Type B pancreatic cell (in vitro differentiated cells): ENCODE results near the gene MYO7A. TPM values are rescaled to one million over a fixed set of nuclear protein-coding genes. Genes with fewer than 3 reads are reported as not detected.

Experiments
- DNase-seq: peaks from one replicate; pipeline ENCODE4 v3.0.0; 2021; ENCODE audit warnings: mixed read lengths; ENCODE audit not compliant: unreplicated experiment; ENCODE audit errors: extremely low spot score
- H3K27ac Mint-ChIP-seq: 2 replicates; pipeline ENCODE4 v1.8.0; 2021; ENCODE audit warnings: mild to moderate bottlenecking, mixed read lengths
- H3K27me3 Mint-ChIP-seq: 2 replicates; pipeline ENCODE4 v1.8.0; 2021; ENCODE audit warnings: mixed read lengths
- H3K36me3 Mint-ChIP-seq: 2 replicates; pipeline ENCODE4 v1.8.0; 2021; ENCODE audit warnings: mixed read lengths
- H3K4me1 Mint-ChIP-seq: one replicate; pipeline ENCODE4 v1.8.0; 2021; ENCODE audit warnings: mixed read lengths; ENCODE audit not compliant: unreplicated experiment
- H3K4me3 Mint-ChIP-seq: 2 replicates; pipeline ENCODE4 v1.8.0; 2021; ENCODE audit warnings: mild to moderate bottlenecking, mixed read lengths
- H3K9me3 Mint-ChIP-seq: 2 replicates; pipeline ENCODE4 v1.8.0; 2021; ENCODE audit warnings: mixed read lengths
- total RNA-seq: library from RNA; stranded (reverse); gene quantifications from 2 replicates; pipeline ENCODE4 v1.2.1, GENCODE V29; 2021; ENCODE audit warnings: low replicate concordance
- TF ChIP-seq, protein P1 (sequence below): fragments of 200-600 bp; sonication (generic); conservative IDR thresholded peaks from 2 replicates; pipeline ENCODE4 v1.5.0; 2021; ENCODE audit warnings: antibody characterized with exemption, mild to moderate bottlenecking

Gene MYO7A
- total RNA-seq, 1 donor from 2014 or later, result 2.8 TPM

DNA sequence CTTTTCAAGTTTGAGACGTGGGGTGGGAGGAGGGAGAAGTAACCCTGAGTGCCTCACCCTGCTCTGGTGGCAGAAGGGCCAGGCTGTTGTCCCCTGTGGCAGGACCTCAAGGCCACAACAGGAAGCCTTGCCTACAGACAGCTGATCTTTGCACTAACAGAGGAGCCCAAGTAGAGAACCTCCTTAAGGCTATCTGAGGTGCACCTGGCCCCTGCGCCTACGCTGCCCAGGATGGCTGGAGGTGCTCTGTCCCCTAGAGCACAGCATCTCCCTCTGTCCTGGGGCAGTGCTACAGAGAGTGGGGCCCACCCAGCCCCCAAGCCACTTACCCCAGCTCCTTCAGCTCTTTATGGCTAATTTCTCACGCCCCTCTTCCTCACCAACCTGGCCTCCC lies 27.0 kb downstream of the MYO7A start:
- Mint-ChIP-seq H3K27ac (no peak overlapping the region), H3K9me3 (no peaks in the 10 kb centered on the region), H3K36me3 (no peaks in the 10 kb centered on the region), H3K4me1 (peaks cover 10% of the 10 kb centered on the region), H3K4me3 (no peak overlapping the region), H3K27me3 (peaks cover 9% of the 10 kb centered on the region)
- no peak for DNase-seq
- TF ChIP-seq, protein P1, sequence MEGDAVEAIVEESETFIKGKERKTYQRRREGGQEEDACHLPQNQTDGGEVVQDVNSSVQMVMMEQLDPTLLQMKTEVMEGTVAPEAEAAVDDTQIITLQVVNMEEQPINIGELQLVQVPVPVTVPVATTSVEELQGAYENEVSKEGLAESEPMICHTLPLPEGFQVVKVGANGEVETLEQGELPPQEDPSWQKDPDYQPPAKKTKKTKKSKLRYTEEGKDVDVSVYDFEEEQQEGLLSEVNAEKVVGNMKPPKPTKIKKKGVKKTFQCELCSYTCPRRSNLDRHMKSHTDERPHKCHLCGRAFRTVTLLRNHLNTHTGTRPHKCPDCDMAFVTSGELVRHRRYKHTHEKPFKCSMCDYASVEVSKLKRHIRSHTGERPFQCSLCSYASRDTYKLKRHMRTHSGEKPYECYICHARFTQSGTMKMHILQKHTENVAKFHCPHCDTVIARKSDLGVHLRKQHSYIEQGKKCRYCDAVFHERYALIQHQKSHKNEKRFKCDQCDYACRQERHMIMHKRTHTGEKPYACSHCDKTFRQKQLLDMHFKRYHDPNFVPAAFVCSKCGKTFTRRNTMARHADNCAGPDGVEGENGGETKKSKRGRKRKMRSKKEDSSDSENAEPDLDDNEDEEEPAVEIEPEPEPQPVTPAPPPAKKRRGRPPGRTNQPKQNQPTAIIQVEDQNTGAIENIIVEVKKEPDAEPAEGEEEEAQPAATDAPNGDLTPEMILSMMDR, result no peak

GRCh38 chr11:77155556-77156130 lies 27.6 kb downstream of the MYO7A start:
- H3K9me3 Mint-ChIP-seq, result no peaks in the 10 kb centered on the region
- no peaks in the 10 kb centered on the region for H3K36me3 Mint-ChIP-seq
- H3K4me1 Mint-ChIP-seq, result peaks cover 6% of the 10 kb centered on the region
- no peak for DNase-seq
- peaks cover 9% of the 10 kb centered on the region for H3K27me3 Mint-ChIP-seq
- H3K4me3 Mint-ChIP-seq, result no peak overlapping the region
- H3K27ac Mint-ChIP-seq, result no peak overlapping the region
- TF ChIP-seq, protein P1, result no peak

DNA sequence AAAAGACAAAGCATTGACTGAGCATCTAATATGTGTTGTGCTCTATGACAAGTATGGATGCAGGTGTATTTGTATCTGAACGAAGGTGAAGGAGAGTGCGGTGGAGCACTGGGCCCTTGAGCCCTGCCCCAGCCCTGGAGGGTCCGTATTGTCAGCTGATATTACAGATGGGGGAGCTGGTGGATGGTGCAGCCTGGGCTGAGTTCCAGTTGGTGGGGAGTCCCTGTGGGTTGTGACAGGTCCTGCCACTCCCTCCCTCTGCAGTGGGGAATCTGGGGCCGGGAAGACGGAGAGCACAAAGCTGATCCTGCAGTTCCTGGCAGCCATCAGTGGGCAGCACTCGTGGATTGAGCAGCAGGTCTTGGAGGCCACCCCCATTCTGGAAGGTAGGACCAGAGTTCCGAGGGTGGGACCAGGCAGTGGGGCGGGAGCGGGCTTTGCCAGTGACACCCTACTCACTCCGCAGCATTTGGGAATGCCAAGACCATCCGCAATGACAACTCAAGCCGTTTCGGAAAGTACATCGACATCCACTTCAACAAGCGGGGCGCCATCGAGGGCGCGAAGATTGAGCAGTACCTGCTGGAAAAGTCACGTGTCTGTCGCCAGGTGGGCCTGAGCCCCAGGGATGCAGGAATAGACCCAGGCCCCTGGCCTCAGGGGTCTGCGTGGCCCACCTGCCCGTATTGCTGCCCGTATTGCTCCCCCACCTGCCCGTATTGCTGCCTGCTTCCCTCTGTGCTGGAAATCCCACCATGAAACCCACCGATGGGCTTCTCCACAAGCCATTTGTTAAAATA lies 28.6 kb downstream of the MYO7A start:
- Mint-ChIP-seq H3K9me3 (no peaks in the 10 kb centered on the region), H3K36me3 (no peaks in the 10 kb centered on the region), H3K4me3 (no peak overlapping the region), H3K27ac (no peak overlapping the region), H3K4me1 (peaks cover 6% of the 10 kb centered on the region), H3K27me3 (peaks cover 9% of the 10 kb centered on the region)
- DNase-seq, result no peak
- TF ChIP-seq, protein P1, result no peak

DNA sequence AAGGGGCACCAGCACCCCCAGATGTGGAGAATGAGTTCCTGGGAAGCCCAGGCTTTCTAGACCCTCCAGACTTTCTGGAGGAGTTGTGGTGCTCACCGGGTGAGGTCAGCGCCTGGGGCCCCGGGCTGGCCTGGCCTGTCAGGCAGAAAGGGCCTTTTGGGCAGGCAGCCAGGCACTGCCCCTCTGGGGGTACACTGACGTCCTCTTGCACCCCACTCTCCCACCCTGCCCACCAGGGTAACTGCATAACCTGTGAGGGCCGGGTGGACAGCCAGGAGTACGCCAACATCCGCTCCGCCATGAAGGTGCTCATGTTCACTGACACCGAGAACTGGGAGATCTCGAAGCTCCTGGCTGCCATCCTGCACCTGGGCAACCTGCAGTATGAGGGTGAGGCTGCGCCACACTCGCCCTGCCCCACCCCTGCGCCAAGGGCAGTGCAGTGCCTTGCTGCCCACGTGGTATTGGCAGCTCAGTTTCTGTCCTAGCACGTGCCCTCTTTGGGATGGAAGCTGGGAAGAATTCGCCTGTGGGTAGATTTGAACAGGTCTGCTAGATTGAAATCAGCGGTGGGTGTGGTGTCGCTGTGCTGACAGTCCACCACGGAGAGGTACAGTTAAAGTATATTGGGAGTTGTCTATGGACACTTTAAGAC lies 30.1 kb downstream of the MYO7A start:
- DNase-seq, result no peak
- Mint-ChIP-seq H3K4me3 (no peak overlapping the region), H3K36me3 (no peaks in the 10 kb centered on the region), H3K27ac (no peak overlapping the region), H3K9me3 (no peaks in the 10 kb centered on the region), H3K4me1 (no peaks in the 10 kb centered on the region), H3K27me3 (peaks cover 4% of the 10 kb centered on the region)
- TF ChIP-seq, protein P1, result no peak

- H3K36me3 Mint-ChIP-seq, result no peaks in the 10 kb centered on the region
- H3K4me3 Mint-ChIP-seq, result no peak overlapping the region
- no peaks in the 10 kb centered on the region for H3K9me3 Mint-ChIP-seq
- no peak for DNase-seq
- TF ChIP-seq, protein P1, result no peak
- no peaks in the 10 kb centered on the region for H3K4me1 Mint-ChIP-seq
- H3K27me3 Mint-ChIP-seq, result peaks cover 4% of the 10 kb centered on the region
- no peak overlapping the region for H3K27ac Mint-ChIP-seq
Measured at GRCh38 chr11:77159219-77159936, 31.3 kb downstream of the MYO7A start.
